RWPE1 (cell line): ENCODE results near the gene IL2RA.
A peak's percentile ranks its signal among the peaks of the same experiment; 100 is the strongest.

ENCODE experiments used
- CTCF ChIA-PET: fragments of 350-600 bp; sonication (Branson Sonifier 250); formaldehyde crosslinking; extraction: SDS; loops from one replicate; lab custom pipeline; 2021; lab: Yijun Ruan, JAX
- POLR2A ChIA-PET: fragments of 400-600 bp; formaldehyde crosslinking; extraction: SDS; loops from one replicate; lab custom pipeline; 2020; ENCODE audit warnings: antibody characterized with exemption; ENCODE audit not compliant: low non-redundant PET; lab: Yijun Ruan, JAX
- DNase-seq: peaks from one replicate; pipeline ENCODE4 v3.0.0; 2012; ENCODE audit warnings: low spot score
- H3K27ac ChIP-seq: fragments of 450-650 bp; 2 replicates; pipeline ENCODE4 v1.5.1; 2017
- CTCF ChIP-seq: fragments of 450-650 bp; conservative IDR thresholded peaks from 2 replicates; pipeline ENCODE4 v1.5.1; 2017; ENCODE audit warnings: low read depth, mild to moderate bottlenecking

IL2RA gene

GRCh38 chr10:6086375-6087233 lies 24.4 kb upstream of the IL2RA start:
- peak; percentile 71 for TF ChIP-seq CTCF
- DNase-seq: peak; percentile 44
- ChIA-PET CTCF (interaction anchor here (0.5 to 1.7 kb wide), 9 partner anchors 15 to 315 kb away, joined by 3 to 7 read pairs (median 4); partner anchors contain the start of gene IL2RA), POLR2A (no interaction called here)
- no peak overlapping the region for H3K27ac ChIP-seq

GRCh38 chr10:6083523-6084475 lies 21.6 kb upstream of the IL2RA start:
- no peak for TF ChIP-seq CTCF
- POLR2A ChIA-PET: no interaction called here
- CTCF ChIA-PET: interaction anchor here (0.6 kb wide), 1 partner anchor 52 kb away, joined by 3 read pairs; no protein-coding TSS in a partner anchor
- no peak for DNase-seq
- no peak overlapping the region for H3K27ac ChIP-seq

DNA sequence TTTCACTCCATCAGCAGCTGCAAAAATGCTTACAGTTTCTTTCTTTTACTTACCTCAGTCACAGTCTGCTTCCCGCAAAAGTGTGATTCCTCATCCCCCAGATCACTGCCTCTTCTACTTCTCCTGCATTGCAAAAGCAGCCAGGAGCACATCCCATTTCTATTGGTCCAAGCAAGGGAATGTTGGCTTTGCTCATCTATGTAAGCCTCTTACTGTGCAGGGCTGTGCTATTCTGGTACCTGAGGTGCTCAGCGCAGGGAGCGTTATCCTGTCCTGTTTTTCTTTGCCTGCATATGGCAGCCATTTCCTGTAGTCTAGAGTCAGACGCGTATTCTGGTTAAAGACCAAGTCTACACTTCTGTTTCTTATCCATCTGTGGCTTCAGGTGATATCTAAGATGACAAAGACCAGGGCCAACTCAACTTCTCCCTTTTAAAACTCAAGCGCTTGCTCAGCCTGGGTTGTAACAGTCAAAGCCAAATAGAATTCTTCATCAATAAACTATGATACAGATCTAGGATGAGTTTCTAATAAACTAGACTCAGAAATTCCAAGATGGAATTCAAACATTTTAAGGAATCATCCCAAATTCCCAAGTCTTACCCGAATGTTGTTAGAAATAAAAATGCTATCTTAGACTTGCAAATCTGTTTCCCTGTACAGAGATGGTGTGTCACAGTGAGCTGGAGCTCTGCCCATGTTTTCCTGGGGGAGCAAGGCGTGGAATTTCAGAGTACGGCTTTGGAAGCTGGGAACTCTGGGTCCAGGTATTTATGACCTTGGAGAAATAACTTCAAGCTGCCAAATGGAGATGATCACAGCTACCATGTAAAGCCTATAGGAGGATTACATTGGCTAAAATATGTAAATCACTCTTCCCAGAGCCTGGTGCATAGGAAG lies 20.6 kb upstream of the IL2RA start:
- CTCF ChIA-PET: interaction anchor here (0.5 kb wide), 1 partner anchor 42 kb away, joined by 7 read pairs; no protein-coding TSS in a partner anchor
- no peak for TF ChIP-seq CTCF
- POLR2A ChIA-PET: no interaction called here
- DNase-seq: no peak
- H3K27ac ChIP-seq: no peak overlapping the region

- POLR2A ChIA-PET: no interaction called here
- CTCF ChIA-PET: no interaction called here
- H3K27ac ChIP-seq: no peak overlapping the region
- DNase-seq: no peak
- no peak for TF ChIP-seq CTCF
Observed at GRCh38 chr10:6080417-6080973, 18.3 kb upstream of the IL2RA start.

GRCh38 chr10:6079044-6079443 lies 16.9 kb upstream of the IL2RA start:
- H3K27ac ChIP-seq: no peak overlapping the region
- ChIA-PET POLR2A (interaction anchor here (0.7 kb wide), 1 partner anchor 11 kb away, joined by 3 read pairs; no protein-coding TSS in a partner anchor), CTCF (no interaction called here)
- TF ChIP-seq CTCF: no peak
- DNase-seq: no peak
